Prostate gland (tissue), 2 donors: Measurements from ENCODE around the gene TXN2.

Experiments used
- CTCF ChIP-seq, 4 experiments: fragments of 200-600 bp in 2 of 4; fragments of 450-650 bp in 2 of 4; sonication (generic) in 2 of 4; IDR thresholded peaks; 1 replicate in 3 of 4; 2 replicates in 1 of 4; pipeline ENCODE4 v1.5.1; 2016 to 2019; ENCODE audit warnings: antibody characterized with exemption in 4 of 4, mild to moderate bottlenecking in 2 of 4, moderate library complexity in 2 of 4
- POLR2A ChIP-seq: fragments of 450-650 bp; IDR thresholded peaks from one replicate; pipeline ENCODE4 v1.6.1; 2016; ENCODE audit warnings: antibody characterized with exemption, mild to moderate bottlenecking

DNA sequence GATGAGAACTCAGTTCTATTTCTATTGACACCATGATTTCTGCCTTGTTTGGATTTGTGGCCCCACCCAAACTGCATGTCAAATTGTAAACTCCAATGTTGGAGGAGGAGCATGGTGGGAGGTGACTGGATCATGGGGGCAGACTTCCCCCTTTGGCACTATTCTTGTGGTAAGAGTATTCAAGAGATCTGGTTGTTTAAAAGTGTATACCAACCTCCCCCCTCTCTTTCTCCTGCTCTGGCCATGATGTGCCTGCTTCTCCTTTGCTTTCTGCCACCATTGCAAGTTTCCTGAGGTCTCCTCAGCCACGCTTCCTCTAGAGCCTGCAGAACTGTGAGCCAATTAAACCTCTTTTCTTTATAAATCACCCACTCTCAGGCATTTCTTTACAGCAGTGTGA is 33.3 kb upstream of the TXN2 start:
- no peak for TF ChIP-seq CTCF (IDR thresholded peaks at IDR 0.05)
- no peak for TF ChIP-seq POLR2A
